Muscle layer of duodenum (tissue), 2 donors: Measurements from ENCODE around the gene SH3RF3.
"Not testable (repeated sequence)": the region's sequence is repeated elsewhere in the genome, so short reads cannot be mapped to it uniquely, and the experiment has no call there.

Experiments used
- H3K27ac ChIP-seq: one replicate; pipeline ENCODE4 v1.7.0; 2013; ENCODE audit warnings: mild to moderate bottlenecking, low read length
- H3K27me3 ChIP-seq: one replicate; pipeline ENCODE4 v1.7.0; 2013; ENCODE audit warnings: low read depth, mild to moderate bottlenecking, control low read depth, low read length
- H3K36me3 ChIP-seq, 2 donors: one replicate each; pipeline ENCODE4 v1.7.0; 2013; ENCODE audit warnings: low read length in 2 of 2, control low read depth in 1 of 2, mild to moderate bottlenecking in 1 of 2; ENCODE audit not compliant: insufficient read depth in 2 of 2, control insufficient read depth in 1 of 2
- H3K4me1 ChIP-seq, 2 donors: one replicate each; pipeline ENCODE4 v1.7.0; 2013; ENCODE audit warnings: low read length in 2 of 2, mild to moderate bottlenecking in 2 of 2, control low read depth in 1 of 2, moderate library complexity in 1 of 2; ENCODE audit not compliant: insufficient read depth in 2 of 2, control insufficient read depth in 1 of 2
- H3K4me3 ChIP-seq, 2 donors: one replicate each; pipeline ENCODE4 v1.7.0; 2013; ENCODE audit warnings: low read length in 2 of 2, low read depth in 1 of 2, mild to moderate bottlenecking in 1 of 2
- H3K9me3 ChIP-seq, 2 donors: one replicate each; pipeline ENCODE4 v1.7.0; 2013; ENCODE audit warnings: low read length in 2 of 2, control low read depth in 1 of 2, mild to moderate bottlenecking in 1 of 2; ENCODE audit not compliant: control insufficient read depth in 1 of 2
- donor health status: healthy.

SH3RF3 gene

GRCh38 chr2:109217362-109218086, 88.5 kb downstream of the SH3RF3 start:
- Histone ChIP-seq H3K4me3 (no peak overlapping the region), H3K27ac (no peak overlapping the region), H3K4me1 (peaks cover 11 to 12% of the 10 kb centered on the region in 2 donors), H3K36me3 (no peaks in the 10 kb centered on the region), H3K27me3 (no peaks in the 10 kb centered on the region), H3K9me3 (no peaks in the 10 kb centered on the region)

- H3K27ac ChIP-seq: no peak overlapping the region
Observed at GRCh38 chr2:109218087-109218791, 89.2 kb downstream of the SH3RF3 start.

GRCh38 chr2:109218792-109219126, 89.8 kb downstream of the SH3RF3 start:
- Histone ChIP-seq H3K4me3 (no peak overlapping the region), H3K27ac (no peak overlapping the region), H3K27me3 (no peaks in the 10 kb centered on the region), H3K36me3 (no peaks in the 10 kb centered on the region), H3K4me1 (peaks cover 11 to 12% of the 10 kb centered on the region in 2 donors), H3K9me3 (no peaks in the 10 kb centered on the region)

More at GRCh38 chr2:109218087-109218791, 89.2 kb downstream of the SH3RF3 start:
- peaks cover 11 to 12% of the 10 kb centered on the region in 2 donors for H3K4me1 ChIP-seq
- H3K36me3 ChIP-seq: no peaks in the 10 kb centered on the region
- H3K4me3 ChIP-seq: no peak overlapping the region
- H3K9me3 ChIP-seq: no peaks in the 10 kb centered on the region
- H3K27me3 ChIP-seq: no peaks in the 10 kb centered on the region

GRCh38 chr2:109220860-109221259, 91.9 kb downstream of the SH3RF3 start:
- Histone ChIP-seq H3K27ac (no peak overlapping the region), H3K36me3 (no peaks in the 10 kb centered on the region), H3K4me3 (no peak overlapping the region), H3K9me3 (no peaks in the 10 kb centered on the region), H3K27me3 (no peaks in the 10 kb centered on the region), H3K4me1 (peaks cover 11 to 12% of the 10 kb centered on the region in 2 donors)

- not testable (repeated sequence) for H3K9me3 ChIP-seq, H3K36me3 ChIP-seq, H3K27ac ChIP-seq, H3K4me3 ChIP-seq, H3K27me3 ChIP-seq
- peaks cover 11 to 12% of the 10 kb centered on the region in 2 donors for H3K4me1 ChIP-seq
Observed at GRCh38 chr2:109221316-109221715, 92.3 kb downstream of the SH3RF3 start.

- H3K27ac ChIP-seq: no peak overlapping the region
Observed at GRCh38 chr2:109222422-109222821, 93.4 kb downstream of the SH3RF3 start.

GRCh38 chr2:109222825-109223471, 93.9 kb downstream of the SH3RF3 start:
- no peak overlapping the region for H3K4me3 ChIP-seq
- no peaks in the 10 kb centered on the region for H3K9me3 ChIP-seq
- no peaks in the 10 kb centered on the region for H3K36me3 ChIP-seq
- peaks cover 6 to 8% of the 10 kb centered on the region in 2 donors for H3K4me1 ChIP-seq
- no peaks in the 10 kb centered on the region for H3K27me3 ChIP-seq
- no peak overlapping the region for H3K27ac ChIP-seq

More at GRCh38 chr2:109222422-109222821, 93.4 kb downstream of the SH3RF3 start:
- H3K4me1 ChIP-seq: peaks cover 8 to 11% of the 10 kb centered on the region in 2 donors
- H3K36me3 ChIP-seq: no peaks in the 10 kb centered on the region
- no peaks in the 10 kb centered on the region for H3K27me3 ChIP-seq
- no peaks in the 10 kb centered on the region for H3K9me3 ChIP-seq
- no peak overlapping the region for H3K4me3 ChIP-seq

GRCh38 chr2:109223490-109223889, 94.5 kb downstream of the SH3RF3 start:
- Histone ChIP-seq H3K9me3 (no peaks in the 10 kb centered on the region), H3K27ac (no peak overlapping the region), H3K4me1 (peaks cover 3 to 5% of the 10 kb centered on the region in 2 donors), H3K27me3 (no peaks in the 10 kb centered on the region), H3K4me3 (no peak overlapping the region), H3K36me3 (no peaks in the 10 kb centered on the region)

GRCh38 chr2:109224341-109224740, 95.3 kb downstream of the SH3RF3 start:
- H3K4me3 ChIP-seq, H3K27me3 ChIP-seq, H3K36me3 ChIP-seq, H3K9me3 ChIP-seq, H3K4me1 ChIP-seq, H3K27ac ChIP-seq: not testable (repeated sequence)

GRCh38 chr2:109225170-109225782, 96.3 kb downstream of the SH3RF3 start:
- peaks cover 0 to 4% of the 10 kb centered on the region in 2 donors for H3K4me1 ChIP-seq
- H3K27me3 ChIP-seq: no peaks in the 10 kb centered on the region
- no peak overlapping the region for H3K4me3 ChIP-seq
- no peaks in the 10 kb centered on the region for H3K9me3 ChIP-seq
- no peaks in the 10 kb centered on the region for H3K36me3 ChIP-seq
- no peak overlapping the region for H3K27ac ChIP-seq

GRCh38 chr2:109226128-109226527, 97.1 kb downstream of the SH3RF3 start:
- Histone ChIP-seq H3K27me3 (no peaks in the 10 kb centered on the region), H3K4me3 (no peak overlapping the region), H3K36me3 (no peaks in the 10 kb centered on the region), H3K27ac (no peak overlapping the region), H3K9me3 (no peaks in the 10 kb centered on the region), H3K4me1 (peaks cover 5 to 10% of the 10 kb centered on the region in 2 donors)
